GM18519 (cell line): ENCODE results near the gene MVB12B.
A peak's percentile ranks its signal among the peaks of the same experiment; 100 is the strongest.

Experiments used
- ATAC-seq: cut with Tn5 transposase; IDR thresholded peaks from one replicate; pipeline ENCODE4 v1.9.1; 2021; ENCODE audit warnings: mild to moderate bottlenecking, moderate library complexity; ENCODE audit not compliant: unreplicated experiment, low FRiP score

Gene MVB12B

GRCh38 chr9:126401107-126401506, 74.5 kb downstream of the MVB12B start:
- ATAC-seq = no peak

- no peak for ATAC-seq
These were observed 75.0 kb downstream of the MVB12B start for GRCh38 chr9:126401581-126401980.

GRCh38 chr9:126403397-126403796, 76.8 kb downstream of the MVB12B start:
- ATAC-seq = no peak

- ATAC-seq = no peak
These were observed 77.8 kb downstream of the MVB12B start for GRCh38 chr9:126404459-126404858.

GRCh38 chr9:126406075-126406667, 79.5 kb downstream of the MVB12B start:
- no peak for ATAC-seq

- no peak for ATAC-seq
These were observed 80.7 kb downstream of the MVB12B start for GRCh38 chr9:126407114-126407870.

GRCh38 chr9:126408004-126408403, 81.4 kb downstream of the MVB12B start:
- ATAC-seq = no peak

GRCh38 chr9:126410229-126410628, 83.6 kb downstream of the MVB12B start:
- no peak for ATAC-seq

GRCh38 chr9:126411225-126411947, 84.8 kb downstream of the MVB12B start:
- peak; percentile 46 for ATAC-seq

GRCh38 chr9:126411948-126412284, 85.3 kb downstream of the MVB12B start:
- no peak for ATAC-seq

GRCh38 chr9:126412905-126413304, 86.3 kb downstream of the MVB12B start:
- no peak for ATAC-seq

- ATAC-seq = no peak
These were observed 86.9 kb downstream of the MVB12B start for GRCh38 chr9:126413391-126414068.

GRCh38 chr9:126415741-126416370, 89.2 kb downstream of the MVB12B start:
- ATAC-seq = no peak

GRCh38 chr9:126417043-126417442, 90.4 kb downstream of the MVB12B start:
- ATAC-seq = no peak

- ATAC-seq = no peak
These were observed 91.1 kb downstream of the MVB12B start for GRCh38 chr9:126417684-126418083.

- ATAC-seq = no peak
These were observed 92.0 kb downstream of the MVB12B start for GRCh38 chr9:126418608-126419007.

- no peak for ATAC-seq
These were observed 92.8 kb downstream of the MVB12B start for GRCh38 chr9:126419475-126419874.

- no peak for ATAC-seq
These were observed 93.5 kb downstream of the MVB12B start for GRCh38 chr9:126420135-126420534.

GRCh38 chr9:126420643-126421564, 94.3 kb downstream of the MVB12B start:
- no peak for ATAC-seq
